LNCAP (cell line): ENCODE data around the gene SLC25A12.

Experiments used
- TF ChIP-seq, protein P1 (sequence below): fragments of 450-650 bp; IDR thresholded peaks from 2 replicates; pipeline ENCODE4 v1.5.1; 2017; ENCODE audit warnings: mild to moderate bottlenecking

SLC25A12 gene

GRCh38 chr2:171882089-171882769 lies 11.8 kb downstream of the SLC25A12 start:
- TF ChIP-seq, protein P1, sequence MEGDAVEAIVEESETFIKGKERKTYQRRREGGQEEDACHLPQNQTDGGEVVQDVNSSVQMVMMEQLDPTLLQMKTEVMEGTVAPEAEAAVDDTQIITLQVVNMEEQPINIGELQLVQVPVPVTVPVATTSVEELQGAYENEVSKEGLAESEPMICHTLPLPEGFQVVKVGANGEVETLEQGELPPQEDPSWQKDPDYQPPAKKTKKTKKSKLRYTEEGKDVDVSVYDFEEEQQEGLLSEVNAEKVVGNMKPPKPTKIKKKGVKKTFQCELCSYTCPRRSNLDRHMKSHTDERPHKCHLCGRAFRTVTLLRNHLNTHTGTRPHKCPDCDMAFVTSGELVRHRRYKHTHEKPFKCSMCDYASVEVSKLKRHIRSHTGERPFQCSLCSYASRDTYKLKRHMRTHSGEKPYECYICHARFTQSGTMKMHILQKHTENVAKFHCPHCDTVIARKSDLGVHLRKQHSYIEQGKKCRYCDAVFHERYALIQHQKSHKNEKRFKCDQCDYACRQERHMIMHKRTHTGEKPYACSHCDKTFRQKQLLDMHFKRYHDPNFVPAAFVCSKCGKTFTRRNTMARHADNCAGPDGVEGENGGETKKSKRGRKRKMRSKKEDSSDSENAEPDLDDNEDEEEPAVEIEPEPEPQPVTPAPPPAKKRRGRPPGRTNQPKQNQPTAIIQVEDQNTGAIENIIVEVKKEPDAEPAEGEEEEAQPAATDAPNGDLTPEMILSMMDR: no peak

- TF ChIP-seq, protein P1: no peak
Measured at GRCh38 chr2:171880774-171881173, 13.3 kb downstream of the SLC25A12 start.

GRCh38 chr2:171879865-171880264 lies 14.2 kb downstream of the SLC25A12 start:
- TF ChIP-seq, protein P1: no peak

- TF ChIP-seq, protein P1: no peak
Measured at GRCh38 chr2:171878481-171878993, 15.5 kb downstream of the SLC25A12 start.

- TF ChIP-seq, protein P1: no peak
Measured at GRCh38 chr2:171874963-171875362, 19.1 kb downstream of the SLC25A12 start.

GRCh38 chr2:171874517-171874916 lies 19.5 kb downstream of the SLC25A12 start:
- TF ChIP-seq, protein P1: no peak

GRCh38 chr2:171864357-171864985 lies 29.6 kb downstream of the SLC25A12 start:
- TF ChIP-seq, protein P1: no peak
